ENCODE measurements around the gene PRIMPOL. TPM values are rescaled to one million over a fixed set of nuclear protein-coding genes. Genes with fewer than 3 reads are reported as not detected.

PRIMPOL gene
- total RNA-seq, 1 experiment from 2014 or later, result 7.9 TPM

DNA sequence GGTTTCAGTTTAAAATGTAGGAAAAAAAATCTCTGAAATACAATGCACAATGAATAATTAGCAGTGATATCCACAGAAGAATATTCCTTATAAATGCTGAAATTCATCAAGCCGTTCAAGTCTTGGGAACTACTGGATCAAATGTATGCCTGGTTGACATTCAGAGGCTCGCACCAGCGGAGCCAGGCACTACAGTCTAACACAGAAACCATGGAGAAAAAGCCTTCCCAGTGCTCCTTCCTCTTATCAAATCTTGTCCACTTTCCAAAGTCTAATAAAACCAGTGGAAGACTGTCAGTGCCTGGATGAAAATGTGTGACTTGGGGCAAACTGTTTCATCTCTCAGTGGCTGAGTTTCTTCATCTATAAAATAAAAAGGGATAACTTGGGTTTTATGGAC, 48.4 kb downstream of the PRIMPOL start:
- intact Hi-C loops (cut with micrococcal nuclease; ENCODE audit: unreplicated experiment), result no loop called here
- no peak overlapping the region for H3K4me3 Mint-ChIP-seq (ENCODE audit: unreplicated experiment)
- no peaks in the 10 kb centered on the region for H3K9me3 Mint-ChIP-seq (ENCODE audit: unreplicated experiment)
- DNase-seq, result no peak
- Histone ChIP-seq H3K9me3 (no peaks in the 10 kb centered on the region), H3K36me3 (ENCODE audit: control insufficient read depth, insufficient read depth, low read length) (no peaks in the 10 kb centered on the region), H3K4me3 (ENCODE audit: low read depth, low read length) (no peak overlapping the region), H3K27me3 (replicated peaks; ENCODE audit: control insufficient read depth, insufficient read depth, low read length) (no peaks in the 10 kb centered on the region), H3K4me1 (no peaks in the 10 kb centered on the region)
- CTCF ChIA-PET, result no interaction called here
- BruUV-seq (replicated peaks), result no TSS peak
- no peak for TF ChIP-seq CTCF (IDR thresholded peaks at IDR 0.05; ENCODE audit: insufficient read depth in 1 of 2, low read depth in 1 of 2, low read length in 1 of 2, severe bottlenecking in 1 of 2, unreplicated experiment in 1 of 2)
- no peaks in the 10 kb centered on the region for H3K27me3 Mint-ChIP-seq (ENCODE audit: insufficient read depth, unreplicated experiment)
- POLR2A ChIA-PET, result no interaction called here
- H3K4me1 Mint-ChIP-seq (ENCODE audit: low read depth, unreplicated experiment), result no peaks in the 10 kb centered on the region
- peaks cover 50% of the 10 kb centered on the region for H3K36me3 Mint-ChIP-seq (ENCODE audit: insufficient read depth, unreplicated experiment)
- no peak overlapping the region for H3K27ac Mint-ChIP-seq (ENCODE audit: unreplicated experiment)

DNA sequence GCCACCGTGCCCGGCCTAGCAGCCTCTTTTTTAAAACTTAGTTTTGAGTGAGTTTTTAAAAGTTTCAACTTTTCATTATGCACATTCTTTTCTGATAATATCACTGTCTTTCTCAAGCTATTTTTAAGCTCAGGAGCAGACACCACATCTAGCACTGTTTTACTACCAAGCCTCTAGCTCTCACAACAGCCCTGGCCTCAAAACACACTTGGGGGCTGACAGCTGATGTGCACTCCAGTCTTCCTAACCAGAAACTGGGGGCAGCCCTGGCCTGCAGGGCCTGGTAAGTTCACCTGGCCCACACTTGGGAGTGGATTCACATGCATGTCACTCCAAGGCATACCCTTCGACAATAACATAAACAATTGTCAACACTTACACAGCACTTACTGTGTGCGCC, 50.4 kb downstream of the PRIMPOL start:
- no peak overlapping the region for H3K27ac Mint-ChIP-seq (ENCODE audit: unreplicated experiment)
- no peak for DNase-seq
- TF ChIP-seq CTCF (IDR thresholded peaks at IDR 0.05; ENCODE audit: insufficient read depth in 1 of 2, low read depth in 1 of 2, low read length in 1 of 2, severe bottlenecking in 1 of 2, unreplicated experiment in 1 of 2), result no peak
- BruUV-seq (replicated peaks), result no TSS peak
- POLR2A ChIA-PET, result no interaction called here
- no peaks in the 10 kb centered on the region for H3K4me1 Mint-ChIP-seq (ENCODE audit: low read depth, unreplicated experiment)
- intact Hi-C loops (cut with micrococcal nuclease; ENCODE audit: unreplicated experiment), result no loop called here
- H3K4me1 ChIP-seq, result no peaks in the 10 kb centered on the region
- no peak overlapping the region for H3K4me3 Mint-ChIP-seq (ENCODE audit: unreplicated experiment)
- CTCF ChIA-PET, result no interaction called here
- H3K9me3 ChIP-seq, result no peaks in the 10 kb centered on the region
- H3K4me3 ChIP-seq (ENCODE audit: low read depth, low read length), result no peak overlapping the region
- H3K36me3 ChIP-seq (ENCODE audit: control insufficient read depth, insufficient read depth, low read length), result no peaks in the 10 kb centered on the region
- H3K27me3 Mint-ChIP-seq (ENCODE audit: insufficient read depth, unreplicated experiment), result no peaks in the 10 kb centered on the region
- no peaks in the 10 kb centered on the region for H3K9me3 Mint-ChIP-seq (ENCODE audit: unreplicated experiment)
- no peaks in the 10 kb centered on the region for H3K27me3 ChIP-seq (replicated peaks; ENCODE audit: control insufficient read depth, insufficient read depth, low read length)
- peaks cover 51% of the 10 kb centered on the region for H3K36me3 Mint-ChIP-seq (ENCODE audit: insufficient read depth, unreplicated experiment)

- H3K27me3 Mint-ChIP-seq (ENCODE audit: insufficient read depth, unreplicated experiment), result no peaks in the 10 kb centered on the region
- BruUV-seq (replicated peaks), result no TSS peak
- Histone ChIP-seq H3K36me3 (ENCODE audit: control insufficient read depth, insufficient read depth, low read length) (no peaks in the 10 kb centered on the region; the same call in 1 of the 2 replicates), H3K9me3 (no peaks in the 10 kb centered on the region), H3K27me3 (replicated peaks; ENCODE audit: control insufficient read depth, insufficient read depth, low read length) (no peaks in the 10 kb centered on the region), H3K4me1 (no peaks in the 10 kb centered on the region), H3K4me3 (ENCODE audit: low read depth, low read length) (no peak overlapping the region)
- H3K36me3 Mint-ChIP-seq (ENCODE audit: insufficient read depth, unreplicated experiment), result peaks cover 50% of the 10 kb centered on the region
- H3K4me3 Mint-ChIP-seq (ENCODE audit: unreplicated experiment), result no peak overlapping the region
- no peak for DNase-seq
- no peaks in the 10 kb centered on the region for H3K9me3 Mint-ChIP-seq (ENCODE audit: unreplicated experiment)
- intact Hi-C loops (cut with micrococcal nuclease; ENCODE audit: unreplicated experiment), result no loop called here
- H3K4me1 Mint-ChIP-seq (ENCODE audit: low read depth, unreplicated experiment), result no peaks in the 10 kb centered on the region
- H3K27ac Mint-ChIP-seq (ENCODE audit: unreplicated experiment), result no peak overlapping the region
- ChIA-PET POLR2A (no interaction called here), CTCF (interaction anchor here (0.6 kb wide), 1 partner anchor 53 kb away, joined by 5 read pairs; the partner anchor contains the start of genes CASP3 and PRIMPOL)
- no peak for TF ChIP-seq CTCF (IDR thresholded peaks at IDR 0.05; ENCODE audit: insufficient read depth in 1 of 2, low read depth in 1 of 2, low read length in 1 of 2, severe bottlenecking in 1 of 2, unreplicated experiment in 1 of 2)
Measured at GRCh38 chr4:184702114-184702513, 52.6 kb downstream of the PRIMPOL start.
